Right lobe of liver (tissue), 4 donors: ENCODE measurements around the gene DHX9.

Source experiments
- CTCF ChIP-seq, 4 donors: fragments of 200-600 bp in 3 of 4; fragments of 450-650 bp in 1 of 4; IDR thresholded peaks; one replicate each; pipeline versions ENCODE4 v1.5.1 to v1.8.0; 2016 to 2022; ENCODE audit warnings: antibody characterized with exemption in 4 of 4, mild to moderate bottlenecking in 2 of 4
- POLR2A ChIP-seq: fragments of 450-650 bp; IDR thresholded peaks from one replicate; pipeline ENCODE4 v1.6.1; 2017; ENCODE audit warnings: antibody characterized with exemption, mild to moderate bottlenecking
- donor health status: DM: no; HTN: no; CAD: no.
- donor health status: DM: no; HTN: no; CAD: no.
- donor health status: DM: no; HTN: yes; CAD: no.

DNA sequence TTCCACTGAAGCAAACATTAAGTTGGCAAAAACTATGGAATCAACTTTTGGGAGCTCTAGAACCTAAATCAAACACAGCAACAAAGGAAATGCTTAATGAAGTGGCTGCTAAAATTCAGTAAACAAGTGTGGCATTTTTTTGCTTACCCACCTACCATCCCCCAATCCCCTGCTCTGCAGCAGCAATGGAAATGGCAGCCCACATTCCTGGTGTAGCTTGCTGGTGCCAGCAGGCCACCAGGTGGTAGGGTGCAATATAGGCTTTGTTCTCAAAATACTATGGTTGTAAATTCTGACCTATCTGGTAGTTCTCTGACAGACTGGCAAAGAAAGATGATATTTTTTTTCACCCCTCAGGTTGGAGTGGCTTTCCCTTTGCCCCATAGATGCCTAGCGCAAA, 71.0 kb downstream of the DHX9 start:
- TF ChIP-seq POLR2A (no peak), CTCF (IDR thresholded peaks at IDR 0.05) (no peak)
